GM12892 (cell line): ENCODE data around the gene ANXA2R.

Experiments
- POLR2A ChIP-seq: IDR thresholded peaks from 2 replicates; pipeline ENCODE4 v1.6.1; 2011; ENCODE audit warnings: low read depth, low read length, control low read depth
- POLR2AphosphoS5 ChIP-seq: IDR thresholded peaks from 2 replicates; pipeline ENCODE4 v1.6.1; 2011; ENCODE audit warnings: low read depth, low read length, control low read depth
- TAF1 ChIP-seq: IDR thresholded peaks from 2 replicates; pipeline ENCODE4 v1.6.1; 2011; ENCODE audit warnings: low read depth, mild to moderate bottlenecking, control low read depth, low read length, borderline replicate concordance

DNA sequence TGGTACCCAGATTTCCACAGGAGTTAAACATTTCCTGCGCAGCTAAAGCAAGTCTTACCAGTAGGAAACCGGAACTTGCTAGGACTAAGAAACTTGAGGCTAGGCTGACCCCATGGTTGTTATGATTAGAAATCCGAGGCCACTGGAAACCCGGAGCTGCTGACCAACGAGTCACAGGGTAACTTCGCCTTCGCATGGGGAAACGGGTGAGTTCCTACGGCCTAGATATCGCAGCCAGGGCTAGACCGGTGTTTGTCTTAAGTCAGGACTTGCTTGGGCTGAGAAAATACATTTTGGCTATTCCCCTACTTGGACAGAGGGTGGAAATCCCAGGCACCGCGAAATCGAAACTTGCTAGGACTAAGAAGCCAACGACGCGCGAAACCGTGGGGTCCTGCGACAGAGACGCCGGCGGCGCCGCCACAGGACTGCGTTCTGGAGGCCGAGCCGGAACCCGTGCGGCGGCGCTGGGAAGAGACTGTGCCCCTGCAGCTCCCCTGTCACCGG, 1.6 kb upstream of the ANXA2R start:
- TF ChIP-seq POLR2A (no peak), POLR2AphosphoS5 (no peak), TAF1 (no peak)
